AG04450 (cell line): ENCODE measurements around the gene EDNRB. TPM values are rescaled to one million over a fixed set of nuclear protein-coding genes. Genes with fewer than 3 reads are reported as not detected.

ENCODE experiments used
- CTCF ChIA-PET: fragments of 300-600, 350-600 bp; formaldehyde crosslinking; extraction: SDS; loops from one replicate; lab custom pipeline; 2022; ENCODE audit warnings: antibody characterized with exemption, inconsistent platforms; lab: Charles Lee
- POLR2A ChIA-PET: fragments of 350-600 bp; formaldehyde crosslinking; extraction: SDS; loops from one replicate; lab custom pipeline; 2021; ENCODE audit warnings: antibody characterized with exemption, inconsistent platforms; lab: Yijun Ruan, JAX
- DNase-seq: peaks from one replicate; pipeline ENCODE4 v3.0.0-alpha.2; 2011; ENCODE audit warnings: low read depth, low spot score
- H3K27ac ChIP-seq: one replicate; pipeline ENCODE4 v1.5.1; 2012; ENCODE audit warnings: low read depth, low read length, control low read depth
- H3K27me3 ChIP-seq: one replicate; pipeline ENCODE4 v1.6.0; 2012; ENCODE audit warnings: low read length; ENCODE audit not compliant: control insufficient read depth, insufficient read depth
- H3K4me3 ChIP-seq: 2 replicates; pipeline ENCODE4 v1.5.1; 2011; ENCODE audit warnings: mild to moderate bottlenecking, low read depth, low read length, control low read depth
- H3K9me3 ChIP-seq: 2 replicates; pipeline ENCODE4 v1.5.1; 2012; ENCODE audit warnings: low read length; ENCODE audit not compliant: control insufficient read depth, insufficient read depth
- polyA plus RNA-seq: library from polyadenylated mRNA; depleted of rRNA; stranded (reverse); fragments of >200 nt; gene quantifications from 2 replicates; pipeline ENCODE4 v1.2.3, GENCODE V29; 2011
- TF ChIP-seq, protein P1 (sequence below): IDR thresholded peaks from 2 replicates; pipeline ENCODE4 v1.5.1; 2011; ENCODE audit warnings: low read depth, low read length, control low read depth, inconsistent platforms

The EDNRB gene
- polyA plus RNA-seq, 1 experiment, result 7.2 TPM

DNA sequence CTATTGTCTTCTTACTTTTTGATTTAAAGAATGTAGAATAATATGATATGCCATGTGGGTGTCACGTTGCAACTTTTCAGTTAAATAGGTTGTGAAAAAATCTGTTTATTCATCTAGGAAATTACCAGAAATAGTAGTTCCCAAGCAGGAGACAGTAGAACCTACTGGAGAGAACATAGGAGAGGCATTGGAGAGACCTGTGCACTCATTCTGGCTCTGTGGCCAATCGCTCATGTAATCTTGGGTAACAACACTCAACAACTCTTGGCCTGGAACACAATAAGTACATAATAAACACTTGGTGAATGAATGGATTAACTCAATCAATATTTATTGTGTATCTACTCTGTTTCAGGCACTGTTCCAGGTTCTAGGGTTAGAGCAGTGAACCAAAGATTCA is 35.3 kb downstream of the EDNRB start:
- H3K4me3 ChIP-seq, result no peak overlapping the region
- H3K27me3 ChIP-seq, result no peaks in the 10 kb centered on the region
- H3K9me3 ChIP-seq, result no peaks in the 10 kb centered on the region
- DNase-seq, result no peak
- ChIA-PET CTCF (no interaction called here), POLR2A (no interaction called here)
- TF ChIP-seq, protein P1, sequence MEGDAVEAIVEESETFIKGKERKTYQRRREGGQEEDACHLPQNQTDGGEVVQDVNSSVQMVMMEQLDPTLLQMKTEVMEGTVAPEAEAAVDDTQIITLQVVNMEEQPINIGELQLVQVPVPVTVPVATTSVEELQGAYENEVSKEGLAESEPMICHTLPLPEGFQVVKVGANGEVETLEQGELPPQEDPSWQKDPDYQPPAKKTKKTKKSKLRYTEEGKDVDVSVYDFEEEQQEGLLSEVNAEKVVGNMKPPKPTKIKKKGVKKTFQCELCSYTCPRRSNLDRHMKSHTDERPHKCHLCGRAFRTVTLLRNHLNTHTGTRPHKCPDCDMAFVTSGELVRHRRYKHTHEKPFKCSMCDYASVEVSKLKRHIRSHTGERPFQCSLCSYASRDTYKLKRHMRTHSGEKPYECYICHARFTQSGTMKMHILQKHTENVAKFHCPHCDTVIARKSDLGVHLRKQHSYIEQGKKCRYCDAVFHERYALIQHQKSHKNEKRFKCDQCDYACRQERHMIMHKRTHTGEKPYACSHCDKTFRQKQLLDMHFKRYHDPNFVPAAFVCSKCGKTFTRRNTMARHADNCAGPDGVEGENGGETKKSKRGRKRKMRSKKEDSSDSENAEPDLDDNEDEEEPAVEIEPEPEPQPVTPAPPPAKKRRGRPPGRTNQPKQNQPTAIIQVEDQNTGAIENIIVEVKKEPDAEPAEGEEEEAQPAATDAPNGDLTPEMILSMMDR, result no peak
- no peak overlapping the region for H3K27ac ChIP-seq

DNA sequence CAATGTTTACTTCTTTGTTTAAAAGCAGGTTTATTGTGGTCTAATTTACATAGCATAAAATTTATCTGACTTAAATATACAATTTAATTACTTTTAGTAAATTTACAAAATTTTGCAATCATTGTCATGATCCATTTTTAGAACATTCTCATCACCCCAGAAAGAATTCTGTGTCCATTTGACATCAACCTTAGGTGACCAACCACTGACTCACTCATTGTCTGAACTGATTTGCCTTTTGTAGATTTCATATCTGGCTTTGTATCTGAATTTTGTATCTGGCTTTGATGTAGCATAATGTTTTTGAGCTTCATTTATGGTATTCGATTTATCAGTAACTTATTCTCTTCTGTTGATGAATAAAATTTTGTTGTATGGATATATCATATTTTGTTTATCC is 40.4 kb downstream of the EDNRB start:
- Histone ChIP-seq H3K27ac (no peak overlapping the region), H3K9me3 (no peaks in the 10 kb centered on the region), H3K4me3 (no peak overlapping the region), H3K27me3 (no peaks in the 10 kb centered on the region)
- DNase-seq, result no peak
- ChIA-PET CTCF (no interaction called here), POLR2A (no interaction called here)
- TF ChIP-seq, protein P1, result no peak

DNA sequence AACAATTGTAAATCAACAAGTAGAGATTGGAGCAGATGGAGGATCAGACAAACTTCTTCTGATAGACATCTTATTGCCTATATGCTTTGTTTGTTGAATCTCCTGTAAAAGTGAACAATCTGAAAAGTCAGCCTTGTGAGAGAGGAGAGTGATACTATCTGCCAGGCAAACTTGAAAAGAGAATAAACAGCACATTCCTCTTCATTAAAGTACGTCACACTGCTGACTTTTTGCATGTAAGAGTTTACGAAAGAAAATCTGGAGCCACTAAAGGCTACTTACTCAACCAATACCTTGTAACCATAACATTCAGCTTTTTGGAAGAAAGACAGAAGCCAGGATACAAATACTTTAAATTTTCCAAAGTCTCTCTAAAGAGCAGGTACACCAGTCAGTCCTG is 42.5 kb downstream of the EDNRB start:
- CTCF ChIA-PET, result interaction anchor here (2.1 kb wide), 1 partner anchor 66 kb away, joined by 5 read pairs; no protein-coding TSS in a partner anchor

DNA sequence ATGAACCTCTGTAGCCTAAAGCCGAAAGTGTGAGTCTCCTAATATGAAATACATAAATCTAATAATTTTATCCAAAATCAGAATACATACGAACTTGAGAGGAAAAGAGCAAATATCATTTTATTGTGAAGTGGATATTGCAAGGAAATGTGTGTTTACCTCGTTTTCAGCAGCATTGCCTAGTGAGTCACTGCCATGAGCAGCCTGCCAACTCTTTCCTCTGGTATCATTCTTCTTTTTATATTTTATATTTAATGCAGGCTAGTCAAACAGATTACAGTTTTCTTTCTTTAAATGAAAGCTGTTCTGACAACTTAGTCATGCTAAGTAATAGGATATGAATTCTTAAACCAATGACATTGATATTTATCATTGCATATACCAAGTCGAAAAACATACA is 44.2 kb downstream of the EDNRB start:
- peak; percentile 33 for DNase-seq
- TF ChIP-seq, protein P1, result no peak

More for the DNA sequence above, 42.5 kb downstream of the EDNRB start:
- peak; percentile 68 for DNase-seq
- Histone ChIP-seq H3K4me3 (no peak overlapping the region), H3K9me3 (no peaks in the 10 kb centered on the region), H3K27me3 (no peaks in the 10 kb centered on the region), H3K27ac (no peak overlapping the region)
- TF ChIP-seq, protein P1, result no peak
- POLR2A ChIA-PET, result no interaction called here

DNA sequence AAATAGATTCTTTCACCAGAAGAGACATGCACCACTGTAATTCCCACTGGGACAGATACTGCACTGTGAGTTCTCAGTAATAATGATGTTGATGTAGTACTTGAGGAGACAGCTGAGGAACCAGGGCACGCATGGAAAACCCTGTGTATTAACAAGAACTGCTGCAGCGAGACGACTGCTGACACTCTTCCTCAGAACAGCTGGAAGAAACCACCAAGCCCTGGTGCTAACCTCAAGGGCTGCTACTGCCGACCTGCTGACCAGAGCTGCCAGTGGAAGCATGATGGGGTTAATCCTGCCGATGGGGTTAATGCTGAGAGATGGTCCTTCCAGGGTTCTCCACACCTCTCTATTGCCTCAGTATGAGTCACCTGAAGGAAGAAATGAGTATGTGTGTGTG is 45.6 kb downstream of the EDNRB start:
- Histone ChIP-seq H3K9me3 (no peaks in the 10 kb centered on the region; the same call in 1 of the 2 replicates), H3K27me3 (no peaks in the 10 kb centered on the region), H3K4me3 (no peak overlapping the region), H3K27ac (no peak overlapping the region)
- DNase-seq, result no peak
- CTCF ChIA-PET, result interaction anchor here (1.2 kb wide), 1 partner anchor 248 kb away, joined by 3 read pairs; no protein-coding TSS in a partner anchor
- TF ChIP-seq, protein P1, result no peak
- POLR2A ChIA-PET, result no interaction called here

More for the DNA sequence above, 44.2 kb downstream of the EDNRB start:
- Histone ChIP-seq H3K4me3 (no peak overlapping the region), H3K9me3 (no peaks in the 10 kb centered on the region), H3K27me3 (no peaks in the 10 kb centered on the region), H3K27ac (no peak overlapping the region)
- ChIA-PET POLR2A (no interaction called here), CTCF (interaction anchor here (0.8 kb wide), 1 partner anchor 247 kb away, joined by 4 read pairs; no protein-coding TSS in a partner anchor)
